SK-N-SH (cell line): ENCODE data around the gene HHIP.

Experiments used
- CTCF ChIP-seq: fragments of 200-600 bp; sonication (generic); IDR thresholded peaks from 2 replicates; pipeline ENCODE4 v1.6.1; 2017; ENCODE audit warnings: antibody characterized with exemption, mild to moderate bottlenecking, moderate library complexity
- EZH2phosphoT487 ChIP-seq: fragments of 200-600 bp; sonication (generic); IDR thresholded peaks from 2 replicates; pipeline ENCODE4 v1.6.1; 2017; ENCODE audit warnings: low read depth, mixed run types, mild to moderate bottlenecking, antibody characterized with exemption, moderate library complexity, borderline replicate concordance
- GABPA ChIP-seq: IDR thresholded peaks from 2 replicates; pipeline ENCODE4 v1.4.0; 2012; ENCODE audit warnings: low read depth, mild to moderate bottlenecking
- MXI1 ChIP-seq: IDR thresholded peaks from 2 replicates; pipeline ENCODE4 v1.6.1; 2012; ENCODE audit warnings: mild to moderate bottlenecking, low read depth, low read length, improper control_type of control experiment
- POLR2AphosphoS5 ChIP-seq: IDR thresholded peaks from 2 replicates; pipeline ENCODE4 v1.6.1; 2012; ENCODE audit warnings: low read depth, low read length
- RCOR1 ChIP-seq: fragments of 150-350 bp; IDR thresholded peaks from 2 replicates; pipeline ENCODE4 v1.6.1; 2017; ENCODE audit warnings: antibody characterized with exemption, low read length
- REST ChIP-seq: IDR thresholded peaks from 2 replicates; pipeline ENCODE4 v1.6.1; 2012; ENCODE audit warnings: mild to moderate bottlenecking, low read depth, low read length, moderate library complexity
- SMC3 ChIP-seq: IDR thresholded peaks from 2 replicates; pipeline ENCODE4 v1.6.1; 2012; ENCODE audit warnings: low read depth, low read length, improper control_type of control experiment
- TCF12 ChIP-seq: IDR thresholded peaks from 2 replicates; pipeline ENCODE4 v1.4.0; 2012
- TF ChIP-seq, protein P1 (sequence below): IDR thresholded peaks from 2 replicates; pipeline ENCODE4 v1.4.0; 2012; ENCODE audit warnings: low read depth
- TF ChIP-seq, protein P2 (sequence below): fragments of 150-350 bp; IDR thresholded peaks from 2 replicates; pipeline ENCODE4 v1.6.1; 2016; ENCODE audit warnings: mild to moderate bottlenecking, low read depth, low read length
- TF ChIP-seq, protein P3 (sequence below): IDR thresholded peaks from 2 replicates; pipeline ENCODE4 v1.4.0; 2012; ENCODE audit warnings: low read depth, borderline replicate concordance
- TF ChIP-seq, protein P4 (sequence below): fragments of 150-350 bp; IDR thresholded peaks from 2 replicates; pipeline ENCODE4 v1.6.1; 2017; ENCODE audit warnings: antibody characterized with exemption, low read length, low read depth, borderline replicate concordance

GRCh38 chr4:144701683-144702233, 55.8 kb downstream of the HHIP start:
- TF ChIP-seq CTCF, result no peak
- no peak for TF ChIP-seq RCOR1
- TF ChIP-seq POLR2AphosphoS5, result no peak
- TF ChIP-seq, protein P1, sequence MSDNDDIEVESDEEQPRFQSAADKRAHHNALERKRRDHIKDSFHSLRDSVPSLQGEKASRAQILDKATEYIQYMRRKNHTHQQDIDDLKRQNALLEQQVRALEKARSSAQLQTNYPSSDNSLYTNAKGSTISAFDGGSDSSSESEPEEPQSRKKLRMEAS, result no peak
- TF ChIP-seq, protein P2, sequence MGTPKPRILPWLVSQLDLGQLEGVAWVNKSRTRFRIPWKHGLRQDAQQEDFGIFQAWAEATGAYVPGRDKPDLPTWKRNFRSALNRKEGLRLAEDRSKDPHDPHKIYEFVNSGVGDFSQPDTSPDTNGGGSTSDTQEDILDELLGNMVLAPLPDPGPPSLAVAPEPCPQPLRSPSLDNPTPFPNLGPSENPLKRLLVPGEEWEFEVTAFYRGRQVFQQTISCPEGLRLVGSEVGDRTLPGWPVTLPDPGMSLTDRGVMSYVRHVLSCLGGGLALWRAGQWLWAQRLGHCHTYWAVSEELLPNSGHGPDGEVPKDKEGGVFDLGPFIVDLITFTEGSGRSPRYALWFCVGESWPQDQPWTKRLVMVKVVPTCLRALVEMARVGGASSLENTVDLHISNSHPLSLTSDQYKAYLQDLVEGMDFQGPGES, result no peak
- TF ChIP-seq SMC3, result no peak
- no peak for TF ChIP-seq EZH2phosphoT487
- TF ChIP-seq, protein P3, sequence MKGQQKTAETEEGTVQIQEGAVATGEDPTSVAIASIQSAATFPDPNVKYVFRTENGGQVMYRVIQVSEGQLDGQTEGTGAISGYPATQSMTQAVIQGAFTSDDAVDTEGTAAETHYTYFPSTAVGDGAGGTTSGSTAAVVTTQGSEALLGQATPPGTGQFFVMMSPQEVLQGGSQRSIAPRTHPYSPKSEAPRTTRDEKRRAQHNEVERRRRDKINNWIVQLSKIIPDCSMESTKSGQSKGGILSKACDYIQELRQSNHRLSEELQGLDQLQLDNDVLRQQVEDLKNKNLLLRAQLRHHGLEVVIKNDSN, result no peak
- no peak for TF ChIP-seq TCF12
- TF ChIP-seq, protein P4, sequence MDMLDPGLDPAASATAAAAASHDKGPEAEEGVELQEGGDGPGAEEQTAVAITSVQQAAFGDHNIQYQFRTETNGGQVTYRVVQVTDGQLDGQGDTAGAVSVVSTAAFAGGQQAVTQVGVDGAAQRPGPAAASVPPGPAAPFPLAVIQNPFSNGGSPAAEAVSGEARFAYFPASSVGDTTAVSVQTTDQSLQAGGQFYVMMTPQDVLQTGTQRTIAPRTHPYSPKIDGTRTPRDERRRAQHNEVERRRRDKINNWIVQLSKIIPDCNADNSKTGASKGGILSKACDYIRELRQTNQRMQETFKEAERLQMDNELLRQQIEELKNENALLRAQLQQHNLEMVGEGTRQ, result no peak
- TF ChIP-seq REST, result no peak
- TF ChIP-seq MXI1, result no peak
- no peak for TF ChIP-seq GABPA
